Measurements from ENCODE around the gene APCDD1. TPM values are rescaled to one million over a fixed set of nuclear protein-coding genes. Genes with fewer than 3 reads are reported as not detected.

The APCDD1 gene
- total RNA-seq, 1 donor from 2014 or later: 171 TPM

- Mint-ChIP-seq H3K4me3 (ENCODE audit: unreplicated experiment) (peak overlapping the region; percentile 78), H3K36me3 (ENCODE audit: unreplicated experiment) (no peaks in the 10 kb centered on the region), H3K4me1 (ENCODE audit: low read depth, unreplicated experiment) (peaks cover 32% of the 10 kb centered on the region), H3K9me3 (ENCODE audit: unreplicated experiment) (peaks cover 7% of the 10 kb centered on the region), H3K27me3 (ENCODE audit: unreplicated experiment) (peaks cover 5% of the 10 kb centered on the region), H3K27ac (ENCODE audit: unreplicated experiment) (peak overlapping the region; percentile 63)
- DNase-seq: no peak
- no peak for TF ChIP-seq CTCF (IDR thresholded peaks at IDR 0.05; ENCODE audit: partially characterized antibody, unreplicated experiment)
Observed at GRCh38 chr18:10528439-10528838, 74.0 kb downstream of the APCDD1 start.

- peak overlapping the region; percentile 70 for H3K4me3 Mint-ChIP-seq (ENCODE audit: unreplicated experiment)
- peaks cover 7% of the 10 kb centered on the region for H3K9me3 Mint-ChIP-seq (ENCODE audit: unreplicated experiment)
- H3K36me3 Mint-ChIP-seq (ENCODE audit: unreplicated experiment): no peaks in the 10 kb centered on the region
- peaks cover 3% of the 10 kb centered on the region for H3K27me3 Mint-ChIP-seq (ENCODE audit: unreplicated experiment)
- H3K4me1 Mint-ChIP-seq (ENCODE audit: low read depth, unreplicated experiment): peaks cover 30% of the 10 kb centered on the region
- no peak for DNase-seq
- peak overlapping the region; percentile 91 for H3K27ac Mint-ChIP-seq (ENCODE audit: unreplicated experiment)
- no peak for TF ChIP-seq CTCF (IDR thresholded peaks at IDR 0.05; ENCODE audit: partially characterized antibody, unreplicated experiment)
Observed at GRCh38 chr18:10530002-10530401, 75.6 kb downstream of the APCDD1 start.

GRCh38 chr18:10530852-10531251 lies 76.4 kb downstream of the APCDD1 start:
- Mint-ChIP-seq H3K27ac (ENCODE audit: unreplicated experiment) (peak overlapping the region; percentile 91), H3K27me3 (ENCODE audit: unreplicated experiment) (peaks cover 3% of the 10 kb centered on the region), H3K4me1 (ENCODE audit: low read depth, unreplicated experiment) (peaks cover 26% of the 10 kb centered on the region), H3K9me3 (ENCODE audit: unreplicated experiment) (peaks cover 3% of the 10 kb centered on the region), H3K4me3 (ENCODE audit: unreplicated experiment) (peak overlapping the region; percentile 70), H3K36me3 (ENCODE audit: unreplicated experiment) (no peaks in the 10 kb centered on the region)
- no peak for TF ChIP-seq CTCF (IDR thresholded peaks at IDR 0.05; ENCODE audit: partially characterized antibody, unreplicated experiment)
- DNase-seq: no peak

GRCh38 chr18:10533111-10533510 lies 78.7 kb downstream of the APCDD1 start:
- Mint-ChIP-seq H3K27ac (ENCODE audit: unreplicated experiment) (no peak overlapping the region), H3K36me3 (ENCODE audit: unreplicated experiment) (no peaks in the 10 kb centered on the region), H3K4me1 (ENCODE audit: low read depth, unreplicated experiment) (peaks cover 21% of the 10 kb centered on the region), H3K9me3 (ENCODE audit: unreplicated experiment) (peaks cover 1% of the 10 kb centered on the region), H3K27me3 (ENCODE audit: unreplicated experiment) (peaks cover 2% of the 10 kb centered on the region), H3K4me3 (ENCODE audit: unreplicated experiment) (no peak overlapping the region)
- TF ChIP-seq CTCF (IDR thresholded peaks at IDR 0.05; ENCODE audit: partially characterized antibody, unreplicated experiment): no peak
- no peak for DNase-seq

- no peak overlapping the region for H3K27ac Mint-ChIP-seq (ENCODE audit: unreplicated experiment)
- no peaks in the 10 kb centered on the region for H3K27me3 Mint-ChIP-seq (ENCODE audit: unreplicated experiment)
- no peak for DNase-seq
- no peaks in the 10 kb centered on the region for H3K36me3 Mint-ChIP-seq (ENCODE audit: unreplicated experiment)
- peaks cover 1% of the 10 kb centered on the region for H3K4me1 Mint-ChIP-seq (ENCODE audit: low read depth, unreplicated experiment)
- H3K4me3 Mint-ChIP-seq (ENCODE audit: unreplicated experiment): no peak overlapping the region
- TF ChIP-seq CTCF (IDR thresholded peaks at IDR 0.05; ENCODE audit: partially characterized antibody, unreplicated experiment): no peak
- H3K9me3 Mint-ChIP-seq (ENCODE audit: unreplicated experiment): peaks cover 1% of the 10 kb centered on the region
Observed at GRCh38 chr18:10536280-10536679, 81.8 kb downstream of the APCDD1 start.
